Measurements from ENCODE around the gene CIDEB.

Gene CIDEB

DNA sequence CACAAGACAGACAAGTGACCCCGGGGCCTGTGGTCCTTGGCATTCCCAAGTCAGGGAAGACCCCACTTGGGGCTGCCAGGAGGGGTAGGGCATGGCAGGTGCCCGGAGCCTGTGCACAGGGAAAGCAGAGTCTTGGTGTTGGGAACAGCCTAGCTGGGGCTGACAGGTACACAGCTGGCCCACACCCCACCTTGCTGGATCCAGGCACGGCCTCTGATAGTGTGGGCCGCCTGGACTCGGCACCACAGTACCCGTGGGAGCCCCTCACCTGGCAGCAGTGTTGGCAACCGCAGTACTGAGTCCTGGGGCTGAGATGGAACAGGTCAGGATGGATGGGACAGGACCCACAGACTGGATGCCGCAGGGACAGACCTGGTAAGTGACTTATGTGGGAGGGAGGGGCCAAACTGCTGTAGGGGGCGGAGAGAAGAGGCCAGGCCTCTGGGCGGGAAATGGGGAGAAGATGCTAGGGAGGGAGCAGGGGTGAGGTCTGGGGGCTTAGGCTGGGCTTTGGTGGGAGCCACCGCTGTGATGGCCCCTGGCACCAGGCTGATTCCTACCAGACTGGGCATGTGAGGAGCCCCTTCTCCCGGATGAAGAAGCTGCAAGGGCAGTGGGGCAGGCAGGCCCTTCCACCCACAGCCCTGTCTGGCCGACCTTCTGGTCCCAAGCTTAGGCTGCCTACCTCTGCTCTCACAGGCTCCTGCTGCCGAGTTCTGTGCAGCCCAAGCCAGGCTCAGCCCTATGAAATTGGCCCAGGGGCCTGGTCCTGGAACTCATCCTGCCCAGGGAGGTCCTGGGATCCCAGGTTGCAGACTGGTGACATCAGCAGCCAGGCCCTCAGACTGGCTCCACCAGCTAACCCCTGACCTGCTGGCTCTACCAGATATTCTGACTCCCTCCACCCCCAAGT lies 44.7 kb downstream of the CIDEB start, which contains the start of gene TGM1:
TSS of gene TGM1 (minus strand) at position 357 of the 913 bp plus-strand sequence. CDS start 825 bp downstream, outside the sequence.
- Histone ChIP-seq H3K4me3 (ENCODE audit: low read depth in 1 of 2, low read length in 1 of 2) (no peak within 1 kb of the TSS), H3K36me3 (peaks cover 54% of the 10 kb centered on the region), H3K27me3 (no peaks in the 10 kb centered on the region), H3K4me1 (ENCODE audit: control insufficient read depth in 1 of 2, insufficient read depth in 1 of 2, low read depth in 1 of 2, low read length in 1 of 2) (no peaks in the 10 kb centered on the region), H3K27ac (no peak within 1 kb of the TSS), H3K9me3 (no peaks in the 10 kb centered on the region)
- TF ChIP-seq, protein P1, sequence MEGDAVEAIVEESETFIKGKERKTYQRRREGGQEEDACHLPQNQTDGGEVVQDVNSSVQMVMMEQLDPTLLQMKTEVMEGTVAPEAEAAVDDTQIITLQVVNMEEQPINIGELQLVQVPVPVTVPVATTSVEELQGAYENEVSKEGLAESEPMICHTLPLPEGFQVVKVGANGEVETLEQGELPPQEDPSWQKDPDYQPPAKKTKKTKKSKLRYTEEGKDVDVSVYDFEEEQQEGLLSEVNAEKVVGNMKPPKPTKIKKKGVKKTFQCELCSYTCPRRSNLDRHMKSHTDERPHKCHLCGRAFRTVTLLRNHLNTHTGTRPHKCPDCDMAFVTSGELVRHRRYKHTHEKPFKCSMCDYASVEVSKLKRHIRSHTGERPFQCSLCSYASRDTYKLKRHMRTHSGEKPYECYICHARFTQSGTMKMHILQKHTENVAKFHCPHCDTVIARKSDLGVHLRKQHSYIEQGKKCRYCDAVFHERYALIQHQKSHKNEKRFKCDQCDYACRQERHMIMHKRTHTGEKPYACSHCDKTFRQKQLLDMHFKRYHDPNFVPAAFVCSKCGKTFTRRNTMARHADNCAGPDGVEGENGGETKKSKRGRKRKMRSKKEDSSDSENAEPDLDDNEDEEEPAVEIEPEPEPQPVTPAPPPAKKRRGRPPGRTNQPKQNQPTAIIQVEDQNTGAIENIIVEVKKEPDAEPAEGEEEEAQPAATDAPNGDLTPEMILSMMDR (IDR thresholded peaks at IDR 0.05): no peak

DNA sequence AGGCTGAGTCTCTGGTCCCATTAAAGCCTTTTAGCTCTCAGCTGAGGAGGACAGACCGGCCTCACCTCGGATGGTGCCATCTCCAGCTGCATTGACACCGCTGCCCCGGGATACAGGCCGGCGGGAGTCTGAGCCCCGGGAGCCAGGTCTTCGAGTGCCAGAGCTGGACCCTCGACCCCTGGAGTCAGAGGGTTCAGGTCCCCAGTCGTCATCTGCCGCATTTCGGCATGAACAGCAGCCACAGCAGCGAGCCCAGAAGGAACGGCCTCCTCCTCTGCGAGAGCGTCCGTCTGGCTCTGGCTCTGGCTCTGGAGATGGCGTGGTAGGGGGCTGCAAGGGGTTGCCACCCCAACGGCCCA lies 45.8 kb downstream of the CIDEB start:
- H3K9me3 ChIP-seq: no peaks in the 10 kb centered on the region
- H3K4me1 ChIP-seq (ENCODE audit: control insufficient read depth in 1 of 2, insufficient read depth in 1 of 2, low read depth in 1 of 2, low read length in 1 of 2): no peaks in the 10 kb centered on the region
- TF ChIP-seq, protein P1 (IDR thresholded peaks at IDR 0.05): no peak
- H3K4me3 ChIP-seq (ENCODE audit: low read depth in 1 of 2, low read length in 1 of 2): no peak overlapping the region
- H3K36me3 ChIP-seq: peaks cover 46% of the 10 kb centered on the region
- H3K27me3 ChIP-seq: no peaks in the 10 kb centered on the region
- H3K27ac ChIP-seq: no peak overlapping the region

DNA sequence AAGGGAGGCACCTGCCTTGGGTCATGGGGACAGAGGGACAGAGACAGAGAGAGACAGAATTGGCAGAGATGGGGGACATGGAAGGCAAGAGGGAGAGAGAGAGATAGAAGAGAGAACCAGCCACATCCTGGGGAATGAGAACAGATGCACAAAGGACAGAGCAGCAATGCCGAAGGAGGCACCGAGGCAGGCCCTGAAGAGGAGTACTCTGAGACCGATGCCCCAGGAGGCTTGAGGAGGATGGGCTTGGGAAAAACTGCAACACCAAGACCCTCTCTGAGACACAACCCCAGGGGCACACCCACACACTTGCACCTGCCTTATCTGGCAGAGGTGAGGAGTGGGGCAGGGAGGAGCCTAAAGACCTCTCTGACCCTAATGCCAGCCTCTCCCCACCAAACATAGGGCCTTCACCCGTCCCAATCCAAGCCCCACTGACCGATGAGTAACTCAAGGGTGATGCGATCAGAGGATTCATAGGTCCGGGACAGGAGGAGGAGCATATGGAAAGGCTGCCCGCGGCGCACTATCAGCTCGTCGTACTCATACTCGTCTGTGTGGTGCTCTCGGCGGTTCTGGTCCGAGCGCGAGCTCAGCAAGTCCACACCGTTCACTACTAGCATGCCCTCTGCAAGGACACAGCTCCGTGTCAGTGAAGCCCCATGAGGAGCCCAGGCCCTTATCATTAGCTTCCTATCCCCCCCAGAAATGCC lies 46.4 kb downstream of the CIDEB start:
- TF ChIP-seq, protein P1 (IDR thresholded peaks at IDR 0.05): no peak
- no peaks in the 10 kb centered on the region for H3K4me1 ChIP-seq (ENCODE audit: control insufficient read depth in 1 of 2, insufficient read depth in 1 of 2, low read depth in 1 of 2, low read length in 1 of 2)
- H3K27me3 ChIP-seq: no peaks in the 10 kb centered on the region
- no peak overlapping the region for H3K4me3 ChIP-seq (ENCODE audit: low read depth in 1 of 2, low read length in 1 of 2)
- H3K27ac ChIP-seq: no peak overlapping the region
- H3K9me3 ChIP-seq: no peaks in the 10 kb centered on the region
- H3K36me3 ChIP-seq: peaks cover 41% of the 10 kb centered on the region

DNA sequence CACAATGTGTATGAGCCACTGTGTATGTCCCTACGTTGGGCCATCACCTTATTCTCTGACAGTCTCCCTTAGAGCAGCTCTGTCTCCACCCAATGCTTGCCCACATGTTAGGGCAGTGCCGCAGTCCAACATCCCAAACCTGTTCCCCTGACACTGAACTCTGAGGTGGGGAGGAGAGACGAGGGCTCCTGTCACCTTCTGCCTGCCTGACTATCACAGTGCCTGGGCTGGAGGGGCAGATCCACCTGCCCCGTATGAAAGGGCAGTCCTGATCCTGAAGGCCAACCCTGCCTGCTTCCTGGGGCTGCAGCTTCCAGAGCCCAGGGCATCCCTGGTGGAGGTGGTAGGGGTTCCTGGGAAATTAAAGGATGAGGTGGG lies 47.0 kb downstream of the CIDEB start:
- H3K27ac ChIP-seq: no peak overlapping the region
- H3K4me1 ChIP-seq (ENCODE audit: control insufficient read depth in 1 of 2, insufficient read depth in 1 of 2, low read depth in 1 of 2, low read length in 1 of 2): no peaks in the 10 kb centered on the region
- H3K27me3 ChIP-seq: no peaks in the 10 kb centered on the region
- peaks cover 34% of the 10 kb centered on the region for H3K36me3 ChIP-seq
- no peak overlapping the region for H3K4me3 ChIP-seq (ENCODE audit: low read depth in 1 of 2, low read length in 1 of 2)
- TF ChIP-seq, protein P1 (IDR thresholded peaks at IDR 0.05): no peak
- no peaks in the 10 kb centered on the region for H3K9me3 ChIP-seq

DNA sequence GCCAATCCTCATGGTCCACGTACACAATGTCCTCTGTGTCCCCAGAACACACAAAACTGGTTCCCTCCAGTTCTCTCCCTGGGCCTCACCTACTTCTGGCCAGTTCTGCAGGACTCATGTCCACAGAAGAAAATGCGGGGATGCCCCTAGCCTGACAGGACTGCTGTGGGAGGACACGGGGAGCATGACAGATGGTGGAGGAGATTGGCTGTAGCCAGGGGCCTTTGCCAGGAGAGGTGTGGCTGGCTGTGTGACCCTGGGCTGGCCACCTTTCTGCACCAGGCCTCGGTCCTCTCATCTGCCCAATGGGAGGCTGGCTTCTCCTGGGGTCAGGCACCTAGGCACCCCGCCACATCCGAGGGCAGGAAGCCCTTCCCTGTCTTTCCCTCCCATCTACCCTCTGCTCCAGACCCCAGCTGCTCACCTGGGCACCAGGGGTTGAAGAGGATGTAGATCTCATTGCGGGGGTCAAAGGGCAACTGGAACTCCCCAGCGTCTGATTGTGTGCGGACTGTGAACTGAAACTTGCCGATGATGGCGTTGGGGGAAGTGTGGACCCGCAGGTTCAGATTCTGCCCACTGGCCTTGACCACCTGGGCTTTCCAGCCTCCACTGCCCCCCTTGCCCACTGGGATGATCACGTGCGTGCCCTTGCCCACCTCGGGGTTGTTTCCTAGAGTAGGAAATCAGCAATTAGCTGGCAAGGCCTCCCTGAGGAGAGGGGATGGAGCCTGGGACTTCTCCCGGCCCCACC lies 47.6 kb downstream of the CIDEB start:
- Histone ChIP-seq H3K27me3 (no peaks in the 10 kb centered on the region), H3K4me1 (ENCODE audit: control insufficient read depth in 1 of 2, insufficient read depth in 1 of 2, low read depth in 1 of 2, low read length in 1 of 2) (no peaks in the 10 kb centered on the region), H3K4me3 (ENCODE audit: low read depth in 1 of 2, low read length in 1 of 2) (no peak overlapping the region), H3K9me3 (no peaks in the 10 kb centered on the region), H3K36me3 (peaks cover 31% of the 10 kb centered on the region), H3K27ac (no peak overlapping the region)
- TF ChIP-seq, protein P1 (IDR thresholded peaks at IDR 0.05): no peak

Data from neutrophil (primary cell).